IPS-18c (cell line): ENCODE data around the gene SH3GL3.

ENCODE experiments used
- H3K4me3 ChIP-seq: 2 replicates; pipeline ENCODE4 v1.7.0; 2013; ENCODE audit warnings: low read depth, mild to moderate bottlenecking, low read length, moderate library complexity; ENCODE audit not compliant: insufficient read depth
- H3K9me3 ChIP-seq: one replicate; pipeline ENCODE4 v1.6.1; 2013; ENCODE audit warnings: mild to moderate bottlenecking, low read length, moderate library complexity; ENCODE audit not compliant: control insufficient read depth, insufficient read depth

Gene SH3GL3

GRCh38 chr15:83613714-83614113 is 166.6 kb downstream of the SH3GL3 start:
- Histone ChIP-seq H3K9me3 (no peaks in the 10 kb centered on the region), H3K4me3 (no peak overlapping the region)

DNA sequence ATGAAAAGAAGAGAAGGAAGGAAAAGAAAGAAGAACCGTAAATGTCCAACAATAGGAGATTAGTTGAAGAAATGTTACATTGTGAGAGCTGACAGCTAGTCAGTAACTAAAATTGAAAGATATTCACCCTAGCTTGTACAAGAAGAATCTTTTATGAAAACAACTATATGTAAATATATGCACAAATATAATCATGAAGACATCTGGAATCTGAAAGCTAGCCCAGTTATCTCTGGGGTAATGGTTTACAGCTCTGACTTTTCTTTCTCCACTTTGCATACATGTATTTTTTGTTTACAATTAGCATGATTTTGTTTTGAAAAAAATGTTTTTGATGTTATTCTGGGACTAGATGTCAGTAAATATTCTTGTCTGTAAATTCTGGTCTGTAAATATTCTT is 169.7 kb downstream of the SH3GL3 start:
- Histone ChIP-seq H3K4me3 (no peak overlapping the region), H3K9me3 (no peaks in the 10 kb centered on the region)

DNA sequence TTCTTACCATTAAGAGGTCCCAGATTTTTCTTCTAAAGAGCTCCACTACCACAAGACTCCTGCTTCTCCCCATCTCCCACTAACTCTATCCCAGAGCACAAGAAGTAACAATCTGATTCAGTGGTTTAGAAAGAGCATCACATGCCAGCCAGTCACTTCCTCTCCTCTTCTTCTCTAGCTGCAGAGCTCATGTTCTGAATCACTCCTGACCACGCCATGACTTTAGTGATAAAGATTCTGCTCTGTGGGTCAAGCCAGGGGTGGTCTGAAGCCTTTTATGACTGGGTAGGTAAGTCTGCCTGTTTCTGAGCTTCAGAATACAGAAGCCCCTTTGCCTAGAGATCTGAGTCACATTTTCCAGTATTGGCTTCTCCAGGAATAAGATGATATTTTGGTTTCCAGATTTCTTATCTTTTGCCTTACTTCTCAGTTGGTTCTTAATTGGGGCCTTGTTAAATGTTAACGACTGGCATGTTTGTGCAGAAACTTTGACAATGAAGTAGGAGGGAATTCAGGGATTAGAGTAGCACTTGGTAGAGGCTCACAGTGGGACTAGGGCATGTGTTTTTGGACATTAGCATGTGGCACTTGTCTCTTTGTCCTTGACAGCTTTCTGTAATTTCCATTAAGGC is 179.1 kb downstream of the SH3GL3 start:
- H3K9me3 ChIP-seq: peaks cover 7% of the 10 kb centered on the region
- no peak overlapping the region for H3K4me3 ChIP-seq

GRCh38 chr15:83631534-83631933 is 184.4 kb downstream of the SH3GL3 start:
- H3K4me3 ChIP-seq: no peak overlapping the region
- peaks cover 7% of the 10 kb centered on the region for H3K9me3 ChIP-seq

- Histone ChIP-seq H3K9me3 (no peaks in the 10 kb centered on the region), H3K4me3 (no peak overlapping the region)
Observed at GRCh38 chr15:83643201-83643600, 196.1 kb downstream of the SH3GL3 start.

DNA sequence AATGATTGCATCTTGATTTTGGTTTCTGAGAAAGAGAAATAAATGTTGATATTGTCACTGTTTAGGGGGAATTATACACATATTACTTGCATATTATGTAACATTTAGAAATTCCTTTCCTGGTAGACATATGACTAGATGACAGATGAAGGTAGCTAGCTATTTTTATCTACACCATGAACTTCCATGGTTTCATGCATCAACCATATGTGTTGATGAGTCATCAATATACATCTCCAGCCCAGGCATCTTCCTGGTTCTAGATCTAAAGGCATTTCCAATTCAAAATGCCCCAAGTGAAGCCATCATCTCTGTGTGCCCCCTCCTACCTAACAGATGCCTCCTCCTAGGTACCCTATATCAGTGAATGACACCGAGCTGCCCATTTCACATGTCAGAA is 197.3 kb downstream of the SH3GL3 start:
- H3K9me3 ChIP-seq: no peaks in the 10 kb centered on the region
- H3K4me3 ChIP-seq: no peak overlapping the region

- H3K4me3 ChIP-seq: no peak overlapping the region
Observed at GRCh38 chr15:83650831-83651230, 203.7 kb downstream of the SH3GL3 start.

DNA sequence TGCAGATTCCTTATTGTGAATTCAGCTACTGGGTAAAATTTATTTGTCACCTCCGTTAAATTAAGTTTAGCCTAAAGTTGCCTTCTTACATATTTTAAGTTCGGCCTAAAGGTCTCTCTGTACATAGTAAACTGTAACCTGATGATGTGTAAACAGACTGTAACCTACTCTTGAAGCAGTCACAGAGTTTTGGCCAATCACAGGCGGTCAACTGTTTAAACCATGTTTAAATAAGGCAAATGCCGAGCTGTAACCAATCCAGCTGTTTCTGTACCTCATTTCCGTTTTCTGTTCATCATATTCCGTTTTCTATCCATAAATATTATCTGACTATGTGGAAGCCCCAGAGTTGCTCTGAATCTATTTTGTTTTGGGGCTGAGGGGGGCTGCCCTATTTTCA is 204.4 kb downstream of the SH3GL3 start:
- no peak overlapping the region for H3K4me3 ChIP-seq
- no peaks in the 10 kb centered on the region for H3K9me3 ChIP-seq

More at GRCh38 chr15:83650831-83651230, 203.7 kb downstream of the SH3GL3 start:
- no peaks in the 10 kb centered on the region for H3K9me3 ChIP-seq

DNA sequence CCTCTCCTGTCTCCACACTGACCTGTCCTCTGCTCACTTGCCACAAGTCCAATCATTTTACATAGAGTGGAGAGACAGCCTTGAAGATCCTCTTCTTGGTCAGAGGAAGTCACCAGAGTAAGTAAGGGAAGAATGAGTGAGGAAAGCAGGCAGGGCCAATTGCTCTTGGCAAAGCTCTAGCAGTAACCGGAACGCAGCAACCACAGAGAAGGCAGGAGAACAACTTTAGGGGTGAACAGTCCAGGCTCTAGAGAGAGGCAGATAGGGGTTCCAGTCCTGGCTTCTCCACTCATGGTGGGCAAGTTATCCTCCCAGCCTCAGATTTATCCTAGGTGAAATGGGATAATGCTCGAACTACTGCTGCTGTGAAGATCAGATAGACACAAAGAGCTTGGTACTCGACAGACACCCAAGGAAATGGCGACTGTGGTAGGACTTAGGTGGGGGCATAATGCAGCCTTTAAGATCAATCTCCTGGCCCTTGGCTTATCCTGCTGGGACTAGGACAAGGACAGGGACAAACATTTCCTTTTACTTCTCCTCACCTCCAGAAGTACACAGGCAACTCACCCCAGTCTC is 205.6 kb downstream of the SH3GL3 start:
- Histone ChIP-seq H3K4me3 (peak overlapping the region; percentile 1; the same call in 1 of the 2 replicates), H3K9me3 (no peaks in the 10 kb centered on the region)

DNA sequence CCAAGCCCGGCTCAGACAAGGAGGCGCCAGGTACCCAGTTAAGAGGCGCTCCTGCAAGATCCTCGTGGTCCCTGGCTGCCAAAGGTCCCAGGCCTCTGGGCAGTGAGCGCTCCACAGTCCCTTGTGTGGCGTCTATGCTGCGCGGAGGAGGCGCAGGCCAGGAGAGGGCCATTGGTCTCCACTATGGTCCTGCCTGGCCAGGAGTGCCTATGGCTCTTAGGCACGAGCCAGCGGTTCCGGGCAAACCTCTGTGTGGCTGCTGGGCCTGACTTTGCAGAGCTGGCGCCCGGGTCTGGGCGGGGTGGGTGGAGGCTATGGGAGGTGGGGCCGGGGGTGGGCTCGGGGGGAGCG is 206.1 kb downstream of the SH3GL3 start:
- Histone ChIP-seq H3K9me3 (no peaks in the 10 kb centered on the region), H3K4me3 (peak overlapping the region; percentile 57; the same call in 1 of the 2 replicates)

- no peaks in the 10 kb centered on the region for H3K9me3 ChIP-seq
- H3K4me3 ChIP-seq: peak within 1 kb of the TSS; percentile 57
Observed at GRCh38 chr15:83653639-83654378, 206.7 kb downstream of the SH3GL3 start, which contains the start of gene ADAMTSL3. Gene ADAMTSL3 (plus strand): TSS chr15:83654123. CDS start chr15:83655762, 1,639 bp downstream.

GRCh38 chr15:83654379-83655236 is 207.5 kb downstream of the SH3GL3 start:
- Histone ChIP-seq H3K4me3 (peak overlapping the region; percentile 57), H3K9me3 (no peaks in the 10 kb centered on the region)

DNA sequence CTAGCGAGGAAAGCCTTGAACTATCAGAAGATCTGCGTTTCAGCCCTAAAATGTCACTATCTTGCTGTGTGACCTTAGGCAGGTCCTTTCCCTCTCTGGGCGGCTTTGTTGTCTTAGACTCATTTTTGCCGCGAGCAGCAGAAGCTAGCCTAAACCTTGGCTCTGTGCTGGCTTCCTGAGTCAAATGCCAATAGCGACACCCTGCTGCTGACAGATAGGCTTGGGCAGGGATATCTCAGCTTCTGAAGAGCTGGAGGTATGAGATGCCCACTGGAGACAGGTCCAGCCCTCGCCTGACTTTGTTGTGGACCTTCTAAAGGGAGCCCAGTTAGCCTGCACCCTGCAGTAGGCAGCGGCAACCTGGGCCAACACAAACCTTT is 208.1 kb downstream of the SH3GL3 start:
- H3K4me3 ChIP-seq: peak overlapping the region; percentile 57; the same call in 1 of the 2 replicates
- H3K9me3 ChIP-seq: no peaks in the 10 kb centered on the region

DNA sequence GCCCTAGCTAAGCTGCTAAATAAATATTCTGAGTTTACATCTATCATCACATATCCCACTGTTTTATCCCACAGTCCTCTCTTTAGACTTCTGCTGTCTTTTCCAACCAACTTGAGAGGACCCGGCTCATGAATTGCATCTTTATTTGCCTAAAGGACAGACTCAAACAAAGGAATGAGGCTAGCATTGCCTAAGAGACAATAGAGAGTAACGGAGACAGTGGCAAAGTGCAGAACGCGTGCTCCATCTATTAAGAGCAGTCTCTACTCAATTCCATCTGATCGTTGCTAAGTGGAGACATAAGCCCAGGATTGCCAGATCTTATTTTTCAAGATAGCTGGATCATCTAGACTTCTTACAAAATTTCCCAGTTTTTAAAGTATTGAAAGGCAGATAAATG is 209.1 kb downstream of the SH3GL3 start:
- Histone ChIP-seq H3K9me3 (no peaks in the 10 kb centered on the region), H3K4me3 (no peak overlapping the region)

DNA sequence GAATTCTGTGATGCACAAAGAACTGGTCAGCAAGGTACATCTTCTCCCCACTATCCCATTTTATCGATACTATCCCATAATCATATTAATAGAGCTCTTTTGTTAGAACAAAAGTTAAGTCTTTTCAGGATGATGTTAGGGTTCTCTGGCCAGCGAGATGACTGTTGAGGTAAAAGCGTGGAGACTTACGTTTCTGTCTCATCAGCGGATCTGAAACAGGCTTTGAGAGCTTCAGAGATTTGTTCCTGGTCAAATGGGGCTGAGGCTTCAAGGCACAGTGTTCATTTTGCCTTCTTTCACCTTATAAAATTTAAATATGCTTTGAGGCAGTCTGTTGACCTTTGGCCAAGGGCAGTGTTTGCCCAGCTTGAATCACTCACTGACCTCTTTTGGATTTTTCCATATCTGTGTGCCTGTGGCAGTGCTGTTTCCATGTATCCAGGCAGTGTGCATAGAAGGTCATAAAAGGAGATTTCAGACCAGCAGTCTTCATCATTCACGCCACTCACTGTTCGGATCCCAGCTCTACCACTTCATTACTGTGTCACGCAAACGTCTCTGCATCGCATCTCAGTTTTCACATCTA is 209.9 kb downstream of the SH3GL3 start:
- no peak overlapping the region for H3K4me3 ChIP-seq
- H3K9me3 ChIP-seq: no peaks in the 10 kb centered on the region

DNA sequence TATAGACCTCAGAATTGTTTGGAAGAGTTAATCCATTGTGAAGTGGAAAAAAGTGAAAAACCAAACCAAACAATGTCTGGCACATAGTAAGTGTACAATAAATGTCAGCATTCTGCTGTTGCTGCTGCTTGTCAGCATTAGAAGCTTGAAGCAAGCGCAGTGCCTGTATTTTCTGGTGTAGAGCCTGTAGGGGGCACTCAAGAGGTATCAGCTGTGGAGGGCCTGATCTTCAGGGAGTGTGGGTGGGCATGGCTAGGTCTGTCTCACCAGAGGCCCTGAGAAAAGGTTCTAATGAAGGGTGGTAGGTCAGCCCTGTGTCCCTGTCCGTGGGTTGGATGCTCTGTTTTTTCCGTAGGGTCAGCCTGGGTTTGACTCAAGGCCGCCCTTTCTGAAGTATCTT is 210.4 kb downstream of the SH3GL3 start:
- Histone ChIP-seq H3K4me3 (no peak overlapping the region), H3K9me3 (no peaks in the 10 kb centered on the region)
